GM15510 (cell line): ENCODE data around the gene HOXD8.

Source experiments
- POLR2A ChIP-seq: IDR thresholded peaks from 3 replicates; pipeline ENCODE4 v1.6.1; 2011; ENCODE audit warnings: borderline replicate concordance; ENCODE audit not compliant: insufficient read length; ENCODE audit errors: extremely low read depth

The HOXD8 gene

DNA sequence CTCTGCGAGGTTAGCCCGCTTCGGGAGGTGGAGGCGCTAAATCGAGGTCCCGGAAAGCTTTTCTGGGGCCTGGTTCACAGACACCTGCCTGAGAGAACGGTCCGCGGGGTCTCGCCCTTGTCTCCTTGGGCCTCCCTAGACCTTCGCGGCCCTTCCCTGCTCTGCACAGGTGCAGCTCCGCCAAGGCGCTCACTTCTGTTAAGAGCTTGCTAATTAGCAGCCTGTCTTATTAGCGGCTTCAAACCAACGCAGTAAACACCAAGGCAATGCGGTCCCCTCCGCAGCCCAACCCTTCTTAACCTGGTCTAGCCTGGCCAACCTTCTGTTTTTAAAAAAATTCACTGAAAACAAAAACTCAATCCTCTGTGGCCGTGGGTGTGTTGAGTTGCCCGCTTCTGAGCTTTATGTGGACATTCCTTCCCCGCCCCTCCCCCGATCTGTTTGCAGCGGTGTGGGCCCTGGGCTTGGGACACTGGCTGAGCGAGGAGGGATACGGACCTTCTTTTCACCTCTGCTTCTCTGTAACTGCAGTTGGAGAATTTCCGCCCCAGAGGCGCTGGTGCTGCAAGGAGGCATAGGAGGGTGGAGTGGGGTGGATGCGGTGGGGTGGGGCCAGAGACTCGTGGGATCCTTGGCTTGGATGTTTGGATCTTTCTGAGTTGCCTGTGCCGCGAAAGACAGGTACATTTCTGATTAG is 18.4 kb downstream of the HOXD8 start:
- no peak for TF ChIP-seq POLR2A

DNA sequence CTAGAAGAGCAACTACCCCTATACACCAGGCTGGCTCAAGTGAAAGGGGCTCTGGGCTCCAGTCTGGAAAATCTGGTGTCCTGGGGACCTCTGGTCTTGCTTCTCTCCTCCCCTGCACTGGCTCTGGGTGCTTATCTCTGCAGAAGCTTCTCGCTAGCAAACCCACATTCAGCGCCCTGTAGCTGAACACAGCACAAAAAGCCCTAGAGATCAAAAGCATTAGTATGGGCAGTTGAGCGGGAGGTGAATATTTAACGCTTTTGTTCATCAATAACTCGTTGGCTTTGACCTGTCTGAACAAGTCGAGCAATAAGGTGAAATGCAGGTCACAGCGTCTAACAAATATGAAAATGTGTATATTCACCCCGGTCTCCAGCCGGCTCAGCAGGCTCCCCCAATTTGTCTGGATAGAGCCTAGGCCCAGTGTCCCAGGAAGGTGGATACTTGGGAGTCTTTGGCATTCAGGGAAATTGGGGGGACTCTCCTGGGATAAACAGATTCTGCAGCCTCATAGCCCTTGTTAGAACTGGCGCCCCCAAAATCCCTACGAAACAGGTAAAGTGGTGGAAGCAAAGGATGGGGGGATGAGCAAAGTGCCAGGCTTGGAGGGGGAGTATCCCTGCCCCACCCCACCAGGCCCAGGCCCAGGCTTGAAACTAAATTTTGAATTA is 19.4 kb downstream of the HOXD8 start:
- TF ChIP-seq POLR2A = no peak

DNA sequence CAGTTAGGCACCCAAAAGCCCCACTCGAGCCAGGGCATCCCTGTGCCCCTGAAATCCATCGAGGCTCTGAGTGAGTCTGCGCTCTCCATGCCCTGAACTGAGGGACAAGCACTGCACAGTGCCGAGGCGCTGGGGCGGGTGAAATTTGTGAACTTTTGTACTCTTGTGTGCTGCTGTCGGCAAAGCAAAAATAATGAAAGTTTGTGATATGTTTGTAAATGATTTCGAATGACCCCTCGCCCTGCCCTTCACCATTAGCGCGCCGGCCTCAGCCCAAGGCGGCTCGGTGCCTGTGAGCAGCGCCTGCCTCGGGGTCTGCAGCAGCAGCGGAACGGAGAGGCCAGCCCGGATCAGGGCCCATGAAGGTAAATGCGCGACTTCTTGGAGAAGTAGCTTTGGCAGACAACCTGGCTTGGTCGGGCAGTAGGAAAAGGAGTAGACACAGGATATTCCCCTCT is 20.0 kb downstream of the HOXD8 start:
- no peak for TF ChIP-seq POLR2A

DNA sequence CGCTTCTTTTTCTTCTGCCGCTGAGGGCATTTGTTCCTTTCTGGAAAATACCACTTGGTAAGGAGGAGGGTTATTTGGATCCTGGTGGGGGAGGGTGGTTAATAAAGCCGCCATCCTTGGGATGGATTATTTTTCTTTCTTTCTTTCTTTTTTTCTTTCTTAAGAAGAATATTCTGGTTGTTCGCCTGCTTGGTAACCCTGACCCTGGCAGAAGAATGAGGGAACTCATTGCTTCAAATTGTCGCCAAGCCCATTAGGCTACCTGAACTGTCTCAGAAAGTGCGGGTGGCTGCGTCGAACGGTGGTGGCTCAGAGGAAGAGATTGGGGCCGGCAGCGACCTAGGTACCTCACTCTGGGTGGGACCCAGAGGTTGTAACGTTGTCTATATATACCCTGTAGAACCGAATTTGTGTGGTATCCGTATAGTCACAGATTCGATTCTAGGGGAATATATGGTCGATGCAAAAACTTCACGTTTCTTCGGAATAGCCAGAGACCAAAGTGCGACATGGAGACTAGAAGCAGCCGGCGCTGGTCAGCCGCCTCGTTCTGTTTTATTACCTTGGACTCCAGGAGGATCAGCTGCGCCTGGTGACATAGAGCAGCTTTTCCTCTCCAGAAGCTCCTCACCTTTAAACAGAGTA is 20.6 kb downstream of the HOXD8 start:
- TF ChIP-seq POLR2A = no peak

DNA sequence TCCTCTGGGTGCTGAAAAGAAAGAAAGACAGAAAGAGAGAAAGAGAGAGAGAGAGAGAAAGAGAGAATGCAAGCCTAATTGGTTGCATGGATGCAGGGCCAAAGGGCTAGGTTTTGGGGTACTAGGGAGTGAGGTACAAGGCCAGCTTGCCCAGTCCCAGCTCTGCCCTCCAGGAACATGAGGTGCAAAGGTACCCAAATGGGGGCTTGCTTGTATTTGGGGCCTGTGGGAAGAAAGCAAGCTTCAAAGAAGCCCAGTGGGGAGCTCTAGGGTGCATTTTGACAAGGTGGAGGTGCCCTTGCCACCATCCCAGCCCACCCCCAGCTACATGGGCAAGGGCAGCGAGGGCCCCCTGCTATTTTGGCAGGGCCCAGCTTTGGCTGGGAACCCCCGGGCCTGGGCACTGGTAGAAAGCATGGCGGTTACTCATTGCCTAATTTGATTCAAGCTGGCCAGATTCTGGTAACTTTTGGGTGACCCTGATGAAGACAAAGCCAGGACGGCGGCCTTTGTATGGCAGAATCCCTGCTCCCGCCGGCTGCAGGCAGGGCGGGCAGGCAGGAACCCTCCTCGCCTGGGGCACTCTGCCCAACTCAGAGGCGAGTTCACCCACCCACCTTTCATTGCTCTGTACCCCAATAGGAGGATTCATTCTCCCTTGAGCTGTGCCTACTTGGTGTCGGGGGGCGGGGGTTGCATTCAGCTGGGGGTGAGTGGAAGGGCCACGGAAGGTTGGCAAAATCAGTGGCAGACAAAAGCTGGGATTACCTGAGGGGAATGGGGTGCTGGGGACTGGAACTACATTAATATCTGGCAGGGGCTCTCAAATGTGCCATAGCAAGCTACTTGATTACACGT is 21.3 kb downstream of the HOXD8 start:
- no peak for TF ChIP-seq POLR2A

DNA sequence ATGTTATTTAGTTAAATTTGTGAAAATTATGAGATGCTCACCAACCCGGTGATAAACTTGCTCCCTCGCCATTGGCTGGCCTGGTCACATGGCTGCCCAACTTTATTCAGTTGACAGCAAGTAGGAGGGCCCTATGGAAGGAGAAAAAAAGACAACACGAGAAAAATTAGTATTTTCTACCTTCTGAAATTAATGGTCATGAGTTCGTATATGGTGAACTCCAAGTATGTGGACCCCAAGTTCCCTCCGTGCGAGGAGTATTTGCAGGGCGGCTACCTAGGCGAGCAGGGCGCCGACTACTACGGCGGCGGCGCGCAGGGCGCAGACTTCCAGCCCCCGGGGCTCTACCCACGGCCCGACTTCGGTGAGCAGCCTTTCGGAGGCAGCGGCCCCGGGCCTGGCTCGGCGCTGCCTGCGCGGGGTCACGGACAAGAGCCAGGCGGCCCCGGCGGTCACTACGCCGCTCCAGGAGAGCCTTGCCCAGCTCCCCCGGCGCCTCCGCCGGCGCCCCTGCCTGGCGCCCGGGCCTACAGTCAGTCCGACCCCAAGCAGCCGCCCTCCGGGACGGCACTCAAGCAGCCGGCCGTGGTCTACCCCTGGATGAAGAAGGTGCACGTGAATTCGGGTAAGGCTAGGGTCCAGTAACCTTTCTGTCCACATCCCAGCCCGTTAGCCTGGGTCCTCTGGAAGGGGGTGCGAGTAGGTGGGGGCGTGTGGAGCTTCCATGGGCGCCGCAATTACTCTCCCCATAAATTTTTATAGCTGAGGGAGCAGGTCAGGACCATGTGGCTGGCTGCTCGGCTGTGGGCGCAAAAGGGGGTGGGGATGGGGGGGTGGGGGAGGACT is 22.2 kb downstream of the HOXD8 start, which contains the start of gene HOXD4:
Gene HOXD4, plus strand, starts transcription at position 109 of the 846 bp plus-strand sequence. Its CDS starts 84 bp downstream, at position 193.
- no peak for TF ChIP-seq POLR2A

DNA sequence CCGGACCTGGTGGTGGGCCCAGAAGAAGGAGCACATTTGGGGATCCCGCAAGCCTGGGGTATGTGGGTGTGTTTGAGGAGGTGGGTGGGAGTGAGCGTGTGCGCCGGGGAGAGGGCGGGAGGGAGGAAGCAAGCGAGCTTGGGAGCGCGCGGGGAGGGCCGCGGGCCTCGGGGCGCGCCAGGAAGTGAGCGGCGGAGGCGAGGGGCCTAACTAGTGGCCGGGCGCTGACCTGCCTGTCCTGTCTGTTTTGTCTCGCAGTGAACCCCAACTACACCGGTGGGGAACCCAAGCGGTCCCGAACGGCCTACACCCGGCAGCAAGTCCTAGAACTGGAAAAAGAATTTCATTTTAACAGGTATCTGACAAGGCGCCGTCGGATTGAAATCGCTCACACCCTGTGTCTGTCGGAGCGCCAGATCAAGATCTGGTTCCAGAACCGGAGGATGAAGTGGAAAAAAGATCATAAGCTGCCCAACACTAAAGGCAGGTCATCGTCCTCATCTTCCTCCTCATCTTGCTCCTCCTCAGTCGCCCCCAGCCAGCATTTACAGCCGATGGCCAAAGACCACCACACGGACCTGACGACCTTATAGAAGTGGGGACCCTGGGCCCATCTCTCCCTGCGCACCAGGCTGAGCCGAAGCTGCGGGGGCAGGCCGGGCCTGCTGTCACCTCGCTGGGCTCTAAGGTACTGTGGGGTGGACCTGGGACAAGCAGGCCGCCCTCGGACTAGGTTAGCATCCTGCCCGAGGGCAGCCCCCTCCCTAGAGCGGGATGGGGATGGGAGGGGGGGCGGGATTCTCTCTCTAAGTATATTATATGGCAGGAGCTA is 23.1 kb downstream of the HOXD8 start:
- no peak for TF ChIP-seq POLR2A

DNA sequence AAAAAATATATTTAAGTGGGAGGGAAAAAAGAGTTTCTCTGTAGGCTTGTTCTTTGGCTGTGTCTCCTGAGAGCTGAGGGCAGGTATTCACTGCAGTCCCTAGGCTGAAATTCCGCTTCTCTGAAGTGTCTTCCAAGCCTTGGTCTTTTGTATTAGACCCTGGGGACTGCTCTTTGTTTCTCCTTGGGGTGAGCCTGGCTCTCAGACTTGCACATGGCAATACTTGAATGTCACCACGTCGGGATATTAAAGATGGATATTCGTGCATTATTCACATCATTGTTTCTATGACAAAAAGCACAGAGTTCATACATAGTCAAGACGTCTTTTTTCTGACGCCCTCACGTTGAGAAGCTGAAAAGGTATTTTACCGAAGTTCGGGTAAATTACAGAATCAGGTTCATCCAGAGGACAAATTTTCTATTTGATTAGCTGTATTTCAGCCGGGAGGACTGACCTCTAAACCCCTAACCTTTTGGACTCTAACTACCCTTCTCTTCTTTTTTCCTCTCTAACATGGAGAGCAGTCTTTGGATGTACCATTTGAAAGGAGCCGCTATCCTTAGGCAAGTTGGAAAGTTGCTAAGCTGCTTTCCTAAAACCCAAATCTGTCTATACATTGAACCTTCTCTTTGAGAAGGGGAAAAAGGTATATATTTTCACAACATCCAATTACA is 25.2 kb downstream of the HOXD8 start:
- no peak for TF ChIP-seq POLR2A

DNA sequence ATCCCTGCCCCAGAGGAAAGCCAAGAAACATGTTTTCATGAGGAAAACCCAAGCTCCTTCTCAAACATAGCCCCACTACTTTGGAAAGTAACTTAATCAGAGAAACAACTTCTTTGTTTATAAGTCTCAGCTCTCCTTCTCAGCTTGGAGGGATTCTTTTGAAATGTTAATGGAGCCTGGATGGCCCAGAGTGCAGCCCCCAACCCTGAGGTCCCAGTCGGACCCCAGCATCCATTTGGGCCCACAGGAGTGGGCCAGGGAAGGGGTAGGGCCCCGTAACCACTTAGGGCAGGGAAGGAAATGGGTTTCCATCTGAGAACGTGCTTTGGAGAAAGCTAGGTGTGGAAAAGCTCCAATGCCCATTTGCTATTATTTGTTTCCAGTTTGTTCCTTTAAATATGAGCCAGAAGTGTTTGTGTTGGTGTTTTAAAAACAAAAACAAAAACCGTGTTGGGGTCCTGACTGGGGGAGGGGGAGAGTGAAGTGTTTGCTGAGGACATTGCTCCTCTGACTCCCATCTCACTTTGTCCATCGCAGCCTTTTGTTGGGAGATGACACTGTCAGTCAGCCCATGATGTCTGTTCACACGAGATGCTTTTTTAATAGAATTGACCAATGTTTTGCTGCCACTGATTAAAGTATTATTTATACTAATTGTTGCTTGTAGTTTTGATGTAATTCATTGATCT is 26.0 kb downstream of the HOXD8 start:
- no peak for TF ChIP-seq POLR2A

DNA sequence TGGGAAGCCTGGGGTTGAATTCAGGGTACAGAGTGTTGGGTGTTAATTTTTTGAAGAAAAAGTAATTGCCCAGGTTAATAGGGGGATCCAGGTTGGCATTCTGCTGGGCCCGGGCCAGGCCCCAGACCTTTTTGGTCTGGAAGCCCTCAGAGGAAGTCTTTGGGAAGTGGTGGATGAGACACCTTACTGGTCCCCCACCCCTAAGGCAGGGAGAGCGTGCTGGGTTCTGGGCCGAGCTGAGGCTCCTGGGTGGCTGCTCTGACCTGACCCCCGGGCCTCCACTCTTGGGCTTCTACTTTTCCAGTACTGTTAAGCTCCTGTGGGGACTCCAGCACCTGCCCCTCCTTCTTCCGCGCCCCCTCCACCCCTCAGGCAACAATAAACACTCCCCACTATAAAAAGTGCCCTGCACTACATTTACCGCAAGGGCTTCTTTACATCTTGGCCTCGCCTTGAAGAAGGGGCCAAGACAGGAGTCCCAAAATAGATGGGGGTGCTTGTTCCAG is 26.8 kb downstream of the HOXD8 start:
- TF ChIP-seq POLR2A = no peak

DNA sequence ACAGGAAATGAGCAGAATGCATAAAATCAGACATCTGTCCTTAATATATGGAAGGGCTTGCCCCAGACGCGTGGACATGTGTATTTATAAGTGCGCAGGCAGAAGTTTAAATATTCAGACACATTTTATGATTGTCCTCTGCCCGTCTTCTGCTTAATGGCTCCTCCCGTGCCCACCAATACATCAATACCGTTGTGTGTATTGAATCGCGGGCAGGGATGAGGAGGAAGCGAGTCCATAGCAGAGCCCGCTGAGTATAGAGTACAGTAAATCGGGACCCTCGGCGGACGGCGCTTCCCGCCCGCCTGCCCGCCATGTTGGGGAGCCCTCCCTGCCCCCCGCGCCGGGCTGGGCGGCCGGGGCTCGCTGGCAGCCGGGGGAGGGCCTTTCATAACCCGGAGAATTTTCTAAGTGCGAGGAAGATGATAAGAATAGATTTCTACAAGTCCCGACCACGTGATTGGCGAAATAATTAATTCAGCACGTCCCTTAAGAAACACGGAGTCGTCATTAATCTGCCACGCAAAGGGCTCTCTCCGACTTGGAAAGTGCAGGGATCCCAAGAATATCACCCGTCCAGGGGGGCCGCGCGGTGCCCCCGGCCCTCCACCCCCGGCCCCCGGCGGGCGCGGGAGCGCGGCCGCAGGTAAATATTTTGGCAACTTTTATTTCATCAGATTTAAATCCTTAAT is 27.4 kb downstream of the HOXD8 start, which contains the start of gene HOXD3:
Gene HOXD3, plus strand, starts transcription at position 501 of the 692 bp plus-strand sequence. CDS start 11,808 bp downstream, outside the sequence.
- no peak for TF ChIP-seq POLR2A
